Measurements from ENCODE around the gene PCDHGB6. TPM values are rescaled to one million over a fixed set of nuclear protein-coding genes. Genes with fewer than 3 reads are reported as not detected.
"Not testable (repeated sequence)": the region's sequence is repeated elsewhere in the genome, so short reads cannot be mapped to it uniquely, and the experiment has no call there.

Gene PCDHGB6
- total RNA-seq, 1 experiment from 2014 or later = 0.21 TPM

DNA sequence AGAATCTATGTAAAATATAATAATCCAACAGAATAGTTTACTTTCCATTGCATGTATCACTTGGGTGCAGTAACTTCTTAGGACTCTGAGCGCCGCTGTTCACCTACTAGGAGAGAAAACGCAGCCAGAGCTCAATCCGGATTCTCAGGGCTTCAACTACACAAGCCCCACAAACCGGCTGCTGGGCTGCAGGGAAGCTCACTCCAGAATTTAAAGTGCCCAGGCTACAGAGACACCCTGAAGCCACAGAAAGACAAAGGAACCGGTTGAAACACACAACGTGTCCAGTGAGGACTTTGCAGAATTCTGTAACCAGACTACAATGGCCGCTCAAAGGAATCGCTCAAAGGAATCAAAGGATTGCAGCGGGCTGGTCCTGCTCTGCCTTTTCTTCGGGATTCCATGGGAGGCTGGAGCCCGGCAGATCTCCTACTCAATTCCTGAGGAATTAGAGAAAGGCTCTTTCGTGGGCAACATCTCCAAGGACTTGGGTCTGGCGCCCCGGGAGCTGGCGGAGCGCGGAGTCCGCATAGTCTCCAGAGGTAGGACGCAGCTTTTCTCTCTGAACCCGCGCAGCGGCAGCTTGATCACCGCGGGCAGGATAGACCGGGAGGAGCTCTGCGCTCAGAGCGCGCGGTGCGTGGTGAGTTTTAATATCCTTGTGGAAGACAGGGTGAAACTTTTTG, 5.2 kb downstream of the PCDHGB6 start, which contains the start of gene PCDHGA10:
Gene PCDHGA10, plus strand, starts transcription at position 134 of the 686 bp plus-strand sequence. Its CDS starts 189 bp downstream, at position 323.
- peak; percentile 52 for DNase-seq (ENCODE audit: low read depth, low spot score)
- in situ Hi-C loops (cut with HindIII; ENCODE audit: low pct_unique_long_range_greater_than_20kb, low sequenced_read_pairs) = no loop called here

DNA sequence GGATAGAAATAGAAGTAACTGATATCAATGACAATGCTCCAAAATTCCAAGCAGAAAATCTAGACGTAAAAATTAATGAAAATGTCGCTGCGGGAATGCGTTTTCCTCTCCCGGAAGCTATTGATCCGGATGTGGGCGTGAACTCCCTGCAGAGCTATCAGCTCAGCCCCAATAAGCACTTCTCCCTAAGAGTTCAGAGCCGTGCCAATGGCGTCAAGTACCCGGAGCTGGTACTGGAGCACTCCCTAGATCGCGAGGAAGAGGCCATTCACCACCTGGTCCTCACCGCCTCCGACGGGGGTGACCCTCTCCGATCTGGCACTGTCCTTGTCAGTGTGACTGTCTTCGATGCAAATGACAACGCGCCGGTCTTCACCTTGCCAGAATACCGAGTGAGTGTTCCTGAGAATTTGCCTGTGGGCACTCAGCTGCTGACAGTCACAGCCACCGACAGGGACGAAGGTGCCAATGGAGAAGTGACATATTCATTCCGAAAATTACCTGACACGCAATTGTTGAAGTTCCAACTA, 5.8 kb downstream of the PCDHGB6 start:
- DNase-seq (ENCODE audit: low read depth, low spot score) = no peak
- in situ Hi-C loops (cut with HindIII; ENCODE audit: low pct_unique_long_range_greater_than_20kb, low sequenced_read_pairs) = no loop called here

DNA sequence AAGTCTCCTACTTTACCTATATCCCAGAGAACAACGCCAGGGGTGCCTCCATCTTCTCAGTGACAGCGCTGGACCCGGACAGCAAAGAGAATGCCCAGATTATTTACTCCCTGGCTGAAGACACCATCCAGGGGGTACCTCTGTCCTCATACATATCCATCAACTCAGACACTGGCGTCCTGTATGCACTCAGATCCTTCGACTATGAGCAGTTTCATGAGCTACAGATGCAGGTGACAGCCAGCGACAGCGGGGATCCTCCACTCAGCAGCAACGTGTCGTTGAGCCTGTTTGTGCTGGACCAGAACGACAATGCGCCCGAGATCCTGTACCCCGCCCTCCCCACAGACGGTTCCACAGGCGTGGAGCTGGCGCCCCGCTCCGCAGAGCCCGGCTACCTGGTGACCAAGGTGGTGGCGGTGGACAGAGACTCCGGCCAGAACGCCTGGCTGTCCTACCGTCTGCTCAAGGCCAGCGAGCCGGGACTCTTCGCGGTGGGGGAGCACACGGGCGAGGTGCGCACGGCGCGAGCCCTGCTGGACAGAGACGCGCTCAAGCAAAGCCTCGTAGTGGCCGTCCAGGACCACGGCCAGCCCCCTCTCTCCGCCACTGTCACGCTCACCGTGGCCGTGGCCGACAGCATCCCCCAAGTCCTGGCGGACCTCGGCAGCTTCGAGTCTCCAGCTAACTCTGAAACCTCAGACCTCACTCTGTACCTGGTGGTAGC, 6.9 kb downstream of the PCDHGB6 start:
- DNase-seq (ENCODE audit: low read depth, low spot score); in situ Hi-C loops (cut with HindIII; ENCODE audit: low pct_unique_long_range_greater_than_20kb, low sequenced_read_pairs): not testable (repeated sequence)

DNA sequence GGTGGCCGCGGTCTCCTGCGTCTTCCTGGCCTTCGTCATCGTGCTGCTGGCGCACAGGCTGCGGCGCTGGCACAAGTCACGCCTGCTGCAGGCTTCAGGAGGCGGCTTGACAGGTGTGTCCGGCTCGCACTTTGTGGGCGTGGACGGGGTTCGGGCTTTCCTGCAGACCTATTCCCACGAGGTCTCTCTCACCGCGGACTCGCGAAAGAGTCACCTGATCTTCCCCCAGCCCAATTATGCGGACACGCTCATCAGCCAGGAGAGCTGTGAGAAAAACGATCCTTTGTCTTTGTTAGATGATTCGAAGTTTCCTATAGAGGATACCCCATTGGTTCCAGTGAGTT, 7.4 kb downstream of the PCDHGB6 start:
- DNase-seq (ENCODE audit: low read depth, low spot score); in situ Hi-C loops (cut with HindIII; ENCODE audit: low pct_unique_long_range_greater_than_20kb, low sequenced_read_pairs): not testable (repeated sequence)

DNA sequence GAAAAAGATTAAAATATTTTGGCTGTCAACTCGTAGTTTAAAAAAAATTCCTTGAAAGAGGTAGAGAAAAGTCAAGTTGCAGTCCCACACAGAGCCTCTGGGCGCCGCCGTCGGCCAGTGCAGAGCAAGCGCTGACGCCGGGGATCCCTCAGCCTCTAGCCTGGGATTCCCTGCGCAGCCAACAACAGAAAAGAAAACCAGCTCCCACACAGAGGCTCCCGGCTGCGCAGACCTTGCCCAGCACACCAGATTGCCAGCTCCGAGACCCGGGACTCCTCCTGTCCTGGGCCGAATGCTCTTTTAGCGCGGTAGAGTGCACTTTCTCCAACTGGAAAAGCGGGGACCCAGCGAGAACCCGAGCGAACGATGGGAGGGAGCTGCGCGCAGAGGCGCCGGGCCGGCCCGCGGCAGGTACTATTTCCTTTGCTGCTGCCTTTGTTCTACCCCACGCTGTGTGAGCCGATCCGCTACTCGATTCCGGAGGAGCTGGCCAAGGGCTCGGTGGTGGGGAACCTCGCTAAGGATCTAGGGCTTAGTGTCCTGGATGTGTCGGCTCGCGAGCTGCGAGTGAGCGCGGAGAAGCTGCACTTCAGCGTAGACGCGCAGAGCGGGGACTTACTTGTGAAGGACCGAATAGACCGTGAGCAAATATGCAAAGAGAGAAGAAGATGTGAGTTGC, 9.8 kb downstream of the PCDHGB6 start, which contains the start of gene PCDHGB7:
Gene PCDHGB7, plus strand, starts transcription at position 184 of the 679 bp plus-strand sequence. Its CDS starts 183 bp downstream, at position 367.
- in situ Hi-C loops (cut with HindIII; ENCODE audit: low pct_unique_long_range_greater_than_20kb, low sequenced_read_pairs) = not testable (repeated sequence)
- DNase-seq (ENCODE audit: low read depth, low spot score) = peak; percentile 82

DNA sequence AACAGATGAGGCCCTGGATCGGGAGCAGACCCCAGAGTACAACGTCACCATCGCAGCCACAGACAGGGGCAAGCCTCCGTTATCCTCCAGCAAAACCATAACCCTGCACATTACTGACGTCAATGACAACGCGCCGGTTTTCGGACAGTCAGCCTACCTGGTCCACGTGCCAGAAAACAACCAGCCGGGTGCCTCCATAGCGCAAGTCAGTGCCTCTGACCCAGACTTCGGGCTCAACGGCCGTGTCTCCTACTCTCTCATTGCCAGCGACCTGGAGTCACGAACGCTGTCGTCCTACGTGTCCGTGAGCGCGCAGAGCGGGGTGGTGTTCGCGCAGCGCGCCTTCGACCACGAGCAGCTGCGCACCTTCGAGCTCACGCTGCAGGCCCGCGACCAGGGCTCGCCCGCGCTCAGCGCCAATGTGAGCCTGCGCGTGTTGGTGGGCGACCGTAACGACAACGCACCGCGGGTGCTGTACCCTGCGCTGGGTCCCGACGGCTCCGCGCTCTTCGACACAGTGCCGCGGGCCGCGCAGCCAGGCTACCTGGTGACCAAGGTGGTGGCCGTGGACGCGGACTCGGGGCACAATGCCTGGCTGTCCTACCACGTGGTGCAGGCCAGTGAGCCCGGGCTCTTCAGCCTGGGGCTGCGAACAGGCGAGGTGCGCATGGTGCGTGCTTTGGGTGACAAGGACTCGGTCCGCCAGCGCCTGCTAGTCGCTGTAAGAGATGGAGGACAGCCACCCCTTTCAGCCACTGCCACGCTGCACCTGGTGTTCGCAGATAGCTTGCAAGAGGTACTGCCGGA, 11.5 kb downstream of the PCDHGB6 start:
- DNase-seq (ENCODE audit: low read depth, low spot score) = no peak
- in situ Hi-C loops (cut with HindIII; ENCODE audit: low pct_unique_long_range_greater_than_20kb, low sequenced_read_pairs) = no loop called here

DNA sequence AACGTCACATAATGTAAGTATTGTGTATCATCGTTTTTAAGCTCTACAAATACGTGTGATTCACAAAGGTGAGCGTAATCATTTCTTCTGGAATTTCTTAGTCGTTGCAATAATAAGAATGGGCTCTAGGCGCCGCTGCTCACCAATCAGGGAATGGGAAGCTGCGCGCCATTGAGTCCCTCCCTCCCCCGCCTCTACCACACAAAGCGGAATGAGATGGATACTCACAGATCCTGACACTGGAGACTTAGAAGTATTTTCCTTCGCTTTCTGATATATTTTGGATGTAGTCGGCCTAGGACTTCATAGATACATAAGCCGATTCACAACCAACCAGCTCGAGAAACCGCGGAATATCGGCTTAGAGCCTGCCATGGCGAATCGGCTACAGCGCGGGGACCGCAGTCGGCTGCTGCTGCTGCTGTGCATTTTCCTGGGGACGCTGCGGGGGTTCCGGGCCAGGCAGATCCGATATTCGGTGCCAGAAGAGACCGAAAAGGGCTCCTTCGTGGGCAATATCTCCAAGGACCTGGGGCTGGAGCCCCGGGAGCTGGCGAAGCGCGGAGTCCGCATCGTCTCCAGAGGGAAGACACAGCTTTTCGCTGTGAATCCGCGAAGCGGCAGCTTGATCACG, 13.2 kb downstream of the PCDHGB6 start, which contains the start of gene PCDHGA11:
Gene PCDHGA11, plus strand, starts transcription at position 197 of the 634 bp plus-strand sequence. Its CDS starts 177 bp downstream, at position 374.
- in situ Hi-C loops (cut with HindIII; ENCODE audit: low pct_unique_long_range_greater_than_20kb, low sequenced_read_pairs) = no loop called here
- no peak for DNase-seq (ENCODE audit: low read depth, low spot score)

DNA sequence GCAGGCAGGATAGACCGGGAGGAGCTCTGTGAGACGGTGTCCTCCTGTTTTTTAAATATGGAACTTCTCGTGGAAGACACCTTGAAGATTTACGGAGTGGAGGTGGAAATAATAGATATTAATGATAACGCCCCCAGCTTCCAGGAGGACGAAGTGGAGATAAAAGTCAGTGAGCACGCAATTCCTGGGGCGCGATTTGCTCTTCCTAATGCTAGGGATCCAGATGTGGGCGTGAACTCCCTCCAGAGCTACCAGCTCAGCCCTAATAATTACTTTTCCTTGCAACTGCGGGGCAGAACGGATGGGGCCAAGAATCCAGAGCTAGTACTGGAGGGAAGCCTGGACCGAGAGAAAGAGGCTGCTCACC, 13.7 kb downstream of the PCDHGB6 start:
- no peak for DNase-seq (ENCODE audit: low read depth, low spot score)
- in situ Hi-C loops (cut with HindIII; ENCODE audit: low pct_unique_long_range_greater_than_20kb, low sequenced_read_pairs) = no loop called here

DNA sequence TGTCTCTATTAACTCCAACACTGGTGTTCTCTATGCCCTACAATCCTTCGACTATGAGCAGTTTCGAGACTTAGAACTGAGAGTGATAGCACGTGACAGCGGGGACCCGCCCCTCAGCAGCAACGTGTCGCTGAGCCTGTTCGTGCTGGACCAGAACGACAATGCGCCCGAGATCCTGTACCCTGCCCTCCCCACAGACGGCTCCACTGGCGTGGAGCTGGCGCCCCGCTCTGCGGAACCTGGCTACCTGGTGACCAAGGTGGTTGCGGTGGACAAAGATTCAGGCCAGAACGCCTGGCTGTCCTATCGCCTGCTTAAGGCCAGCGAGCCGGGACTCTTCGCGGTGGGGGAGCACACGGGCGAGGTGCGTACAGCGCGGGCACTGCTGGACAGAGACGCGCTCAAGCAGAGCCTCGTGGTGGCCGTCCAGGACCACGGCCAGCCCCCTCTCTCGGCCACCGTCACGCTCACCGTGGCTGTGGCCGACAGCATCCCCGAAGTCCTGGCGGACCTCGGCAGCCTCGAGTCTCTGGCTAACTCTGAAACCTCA, 15.0 kb downstream of the PCDHGB6 start:
- in situ Hi-C loops (cut with HindIII; ENCODE audit: low pct_unique_long_range_greater_than_20kb, low sequenced_read_pairs) = no loop called here
- no peak for DNase-seq (ENCODE audit: low read depth, low spot score)

DNA sequence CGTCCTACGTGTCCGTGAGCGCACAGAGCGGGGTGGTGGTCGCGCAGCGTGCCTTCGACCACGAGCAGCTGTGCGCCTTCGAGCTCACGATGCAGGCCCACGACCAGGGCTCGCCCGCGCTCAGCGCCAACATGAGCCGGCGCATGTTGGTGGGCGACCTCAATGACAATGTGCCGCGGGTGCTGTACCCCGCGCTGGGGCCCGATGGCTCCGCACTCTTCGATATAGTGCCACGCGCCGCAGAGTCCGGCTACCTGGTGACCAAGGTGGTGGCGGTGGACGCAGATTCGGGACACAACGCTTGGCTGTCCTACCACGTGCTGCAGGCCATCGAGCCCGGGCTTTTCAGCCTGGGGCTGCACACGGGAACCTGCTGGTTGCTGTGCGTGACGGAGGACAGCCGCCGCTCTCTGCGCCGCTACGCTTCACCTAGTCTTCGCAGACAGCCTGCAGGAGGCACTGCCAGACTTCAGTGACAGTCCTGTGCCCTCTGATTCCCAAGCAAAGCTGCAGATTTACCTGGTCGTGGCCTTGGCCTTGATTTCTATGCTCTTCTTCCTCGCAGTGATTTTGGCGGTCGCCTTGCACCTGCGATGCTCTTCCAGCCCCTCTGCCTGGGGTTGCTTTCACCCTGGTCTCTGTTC, 20.1 kb downstream of the PCDHGB6 start:
- in situ Hi-C loops (cut with HindIII; ENCODE audit: low pct_unique_long_range_greater_than_20kb, low sequenced_read_pairs) = no loop called here
- no peak for DNase-seq (ENCODE audit: low read depth, low spot score)

DNA sequence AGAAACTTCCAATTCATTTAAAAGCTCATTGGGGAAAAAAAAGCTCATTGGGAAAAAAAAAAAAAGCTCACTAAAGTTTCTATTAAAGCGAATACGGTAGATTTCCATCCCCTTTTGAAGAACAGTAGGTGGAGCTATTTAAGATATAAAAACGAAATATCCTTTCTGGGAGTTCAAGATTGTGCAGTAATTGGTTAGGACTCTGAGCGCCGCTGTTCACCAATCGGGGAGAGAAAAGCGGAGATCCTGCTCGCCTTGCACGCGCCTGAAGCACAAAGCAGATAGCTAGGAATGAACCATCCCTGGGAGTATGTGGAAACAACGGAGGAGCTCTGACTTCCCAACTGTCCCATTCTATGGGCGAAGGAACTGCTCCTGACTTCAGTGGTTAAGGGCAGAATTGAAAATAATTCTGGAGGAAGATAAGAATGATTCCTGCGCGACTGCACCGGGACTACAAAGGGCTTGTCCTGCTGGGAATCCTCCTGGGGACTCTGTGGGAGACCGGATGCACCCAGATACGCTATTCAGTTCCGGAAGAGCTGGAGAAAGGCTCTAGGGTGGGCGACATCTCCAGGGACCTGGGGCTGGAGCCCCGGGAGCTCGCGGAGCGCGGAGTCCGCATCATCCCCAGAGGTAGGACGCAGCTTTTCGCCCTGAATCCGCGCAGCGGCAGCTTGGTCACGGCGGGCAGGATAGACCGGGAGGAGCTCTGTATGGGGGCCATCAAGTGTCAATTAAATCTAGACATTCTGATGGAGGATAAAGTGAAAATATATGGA, 22.7 kb downstream of the PCDHGB6 start, which contains the start of gene PCDHGA12:
Gene PCDHGA12, plus strand, starts transcription at position 176 of the 782 bp plus-strand sequence. Its CDS starts 253 bp downstream, at position 429.
- peak; percentile 86 for DNase-seq (ENCODE audit: low read depth, low spot score)
- in situ Hi-C loops (cut with HindIII; ENCODE audit: low pct_unique_long_range_greater_than_20kb, low sequenced_read_pairs) = no loop called here

DNA sequence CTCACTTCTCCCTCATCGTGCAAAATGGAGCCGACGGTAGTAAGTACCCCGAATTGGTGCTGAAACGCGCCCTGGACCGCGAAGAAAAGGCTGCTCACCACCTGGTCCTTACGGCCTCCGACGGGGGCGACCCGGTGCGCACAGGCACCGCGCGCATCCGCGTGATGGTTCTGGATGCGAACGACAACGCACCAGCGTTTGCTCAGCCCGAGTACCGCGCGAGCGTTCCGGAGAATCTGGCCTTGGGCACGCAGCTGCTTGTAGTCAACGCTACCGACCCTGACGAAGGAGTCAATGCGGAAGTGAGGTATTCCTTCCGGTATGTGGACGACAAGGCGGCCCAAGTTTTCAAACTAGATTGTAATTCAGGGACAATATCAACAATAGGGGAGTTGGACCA, 23.5 kb downstream of the PCDHGB6 start:
- no peak for DNase-seq (ENCODE audit: low read depth, low spot score)
- in situ Hi-C loops (cut with HindIII; ENCODE audit: low pct_unique_long_range_greater_than_20kb, low sequenced_read_pairs) = no loop called here

DNA sequence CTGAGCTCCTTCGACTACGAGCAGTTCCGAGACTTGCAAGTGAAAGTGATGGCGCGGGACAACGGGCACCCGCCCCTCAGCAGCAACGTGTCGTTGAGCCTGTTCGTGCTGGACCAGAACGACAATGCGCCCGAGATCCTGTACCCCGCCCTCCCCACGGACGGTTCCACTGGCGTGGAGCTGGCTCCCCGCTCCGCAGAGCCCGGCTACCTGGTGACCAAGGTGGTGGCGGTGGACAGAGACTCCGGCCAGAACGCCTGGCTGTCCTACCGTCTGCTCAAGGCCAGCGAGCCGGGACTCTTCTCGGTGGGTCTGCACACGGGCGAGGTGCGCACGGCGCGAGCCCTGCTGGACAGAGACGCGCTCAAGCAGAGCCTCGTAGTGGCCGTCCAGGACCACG, 24.5 kb downstream of the PCDHGB6 start:
- DNase-seq (ENCODE audit: low read depth, low spot score); in situ Hi-C loops (cut with HindIII; ENCODE audit: low pct_unique_long_range_greater_than_20kb, low sequenced_read_pairs): not testable (repeated sequence)

DNA sequence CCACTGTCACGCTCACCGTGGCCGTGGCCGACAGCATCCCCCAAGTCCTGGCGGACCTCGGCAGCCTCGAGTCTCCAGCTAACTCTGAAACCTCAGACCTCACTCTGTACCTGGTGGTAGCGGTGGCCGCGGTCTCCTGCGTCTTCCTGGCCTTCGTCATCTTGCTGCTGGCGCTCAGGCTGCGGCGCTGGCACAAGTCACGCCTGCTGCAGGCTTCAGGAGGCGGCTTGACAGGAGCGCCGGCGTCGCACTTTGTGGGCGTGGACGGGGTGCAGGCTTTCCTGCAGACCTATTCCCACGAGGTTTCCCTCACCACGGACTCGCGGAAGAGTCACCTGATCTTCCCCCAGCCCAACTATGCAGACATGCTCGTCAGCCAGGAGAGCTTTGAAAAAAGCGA, 24.9 kb downstream of the PCDHGB6 start:
- DNase-seq (ENCODE audit: low read depth, low spot score); in situ Hi-C loops (cut with HindIII; ENCODE audit: low pct_unique_long_range_greater_than_20kb, low sequenced_read_pairs): not testable (repeated sequence)

DNA sequence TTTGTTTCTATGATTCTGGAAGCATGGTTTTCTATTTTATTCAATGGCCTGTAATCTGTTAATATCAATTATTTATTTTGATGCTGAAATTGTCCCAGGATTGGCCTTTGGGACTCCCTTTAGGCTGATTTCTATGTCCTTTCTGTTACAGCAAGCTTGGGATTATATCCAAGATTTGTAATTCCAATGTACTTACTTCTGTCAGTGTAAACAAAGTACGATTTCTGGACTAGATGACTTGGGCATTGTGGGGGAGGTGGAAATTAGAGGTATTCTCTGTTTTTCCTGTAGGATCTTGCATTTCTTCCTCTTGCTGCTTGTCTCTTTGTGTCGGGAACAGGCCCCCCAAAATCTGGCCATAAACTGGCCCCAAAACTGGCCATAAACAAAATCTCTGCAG, 26.2 kb downstream of the PCDHGB6 start:
- in situ Hi-C loops (cut with HindIII; ENCODE audit: low pct_unique_long_range_greater_than_20kb, low sequenced_read_pairs) = no loop called here
- no peak for DNase-seq (ENCODE audit: low read depth, low spot score)
